Large intestine (tissue), 3 donors: Measurements from ENCODE around the gene PLEKHM3. TPM values are rescaled to one million over a fixed set of nuclear protein-coding genes. Genes with fewer than 3 reads are reported as not detected.
"Not testable (repeated sequence)": the region's sequence is repeated elsewhere in the genome, so short reads cannot be mapped to it uniquely, and the experiment has no call there.

Experiments
- DNase-seq, 2 donors: peaks; one replicate each; pipeline versions ENCODE4 v3.0.0 to v3.0.0-alpha.2; 2013
- H3K27ac ChIP-seq: one replicate; pipeline ENCODE4 v1.5.1; 2013; ENCODE audit warnings: low read length
- H3K27me3 ChIP-seq: 2 replicates; pipeline ENCODE4 v1.6.1; 2013; ENCODE audit warnings: low read length; ENCODE audit not compliant: control insufficient read depth, insufficient read depth
- H3K36me3 ChIP-seq: 2 replicates; pipeline ENCODE4 v1.6.1; 2013; ENCODE audit warnings: low read length; ENCODE audit not compliant: control insufficient read depth, insufficient read depth
- H3K4me1 ChIP-seq: one replicate; pipeline ENCODE4 v1.6.1; 2013; ENCODE audit warnings: low read length; ENCODE audit not compliant: control insufficient read depth, insufficient read depth
- H3K4me3 ChIP-seq: one replicate; pipeline ENCODE4 v1.5.1; 2013; ENCODE audit warnings: low read length
- H3K9me3 ChIP-seq: one replicate; pipeline ENCODE4 v1.6.1; 2013; ENCODE audit warnings: mild to moderate bottlenecking, low read depth, low read length, moderate library complexity; ENCODE audit not compliant: control insufficient read depth
- WGBS: methylation state at CpG from one replicate; pipeline ENCODE4 v1.1.5; 2013; ENCODE audit warnings: low lambda C conversion rate; ENCODE audit not compliant: insufficient coverage; 5-methylcytosine and 5-hydroxymethylcytosine counted together
- polyA plus RNA-seq: library from polyadenylated mRNA; unstranded; fragments of 120-200 nt; gene quantifications from one replicate; pipeline ENCODE4 v1.2.1, GENCODE V29; 2013

The PLEKHM3 gene
- polyA plus RNA-seq, 1 donor = 11.3 TPM

- WGBS = no CpG with 5 or more reads among the region's 4 CpGs
- no peak overlapping the region for H3K4me3 ChIP-seq
- H3K27me3 ChIP-seq = no peaks in the 10 kb centered on the region
- H3K27ac ChIP-seq = no peak overlapping the region
- peaks cover under 1% of the 10 kb centered on the region for H3K4me1 ChIP-seq
- no peaks in the 10 kb centered on the region for H3K36me3 ChIP-seq
- DNase-seq = no peak
- no peaks in the 10 kb centered on the region for H3K9me3 ChIP-seq
Observed at GRCh38 chr2:208037564-208038487, 12.5 kb upstream of the PLEKHM3 start.

- no peak for DNase-seq
- H3K9me3 ChIP-seq = no peaks in the 10 kb centered on the region
- H3K27me3 ChIP-seq = no peaks in the 10 kb centered on the region
- no peak overlapping the region for H3K4me3 ChIP-seq
- no peak overlapping the region for H3K27ac ChIP-seq
- peaks cover 11% of the 10 kb centered on the region for H3K4me1 ChIP-seq
- no peaks in the 10 kb centered on the region for H3K36me3 ChIP-seq
- no CpG with 5 or more reads among the region's 4 CpGs for WGBS
Observed at GRCh38 chr2:208036357-208036756, 11.0 kb upstream of the PLEKHM3 start.

GRCh38 chr2:208034503-208035140 is 9.3 kb upstream of the PLEKHM3 start:
- peak overlapping the region; percentile 85 for H3K27ac ChIP-seq

GRCh38 chr2:208033701-208034502 is 8.6 kb upstream of the PLEKHM3 start:
- Histone ChIP-seq H3K36me3 (no peaks in the 10 kb centered on the region), H3K27me3 (no peaks in the 10 kb centered on the region), H3K27ac (peak overlapping the region; percentile 85), H3K4me1 (peaks cover 19% of the 10 kb centered on the region), H3K9me3 (no peaks in the 10 kb centered on the region), H3K4me3 (no peak overlapping the region)
- whole genome bisulfite sequencing = no CpG with 5 or more reads among the region's 4 CpGs
- DNase-seq = peak; percentile 75 to 80

More at GRCh38 chr2:208034503-208035140, 9.3 kb upstream of the PLEKHM3 start:
- H3K4me1 ChIP-seq = peaks cover 19% of the 10 kb centered on the region
- no peaks in the 10 kb centered on the region for H3K27me3 ChIP-seq
- H3K4me3 ChIP-seq = no peak overlapping the region
- H3K9me3 ChIP-seq = no peaks in the 10 kb centered on the region
- no peaks in the 10 kb centered on the region for H3K36me3 ChIP-seq
- no peak for DNase-seq
- WGBS = 100% methylated on average over 1 of the region's 4 CpGs

- DNase-seq = peak; percentile 71 to 81
- no peak overlapping the region for H3K4me3 ChIP-seq
- no peaks in the 10 kb centered on the region for H3K36me3 ChIP-seq
- WGBS = 85% methylated on average over 2 of the region's 7 CpGs
- H3K9me3 ChIP-seq = no peaks in the 10 kb centered on the region
- H3K27me3 ChIP-seq = no peaks in the 10 kb centered on the region
- H3K4me1 ChIP-seq = peaks cover 19% of the 10 kb centered on the region
- H3K27ac ChIP-seq = peak overlapping the region; percentile 56
Observed at GRCh38 chr2:208031608-208032019, 6.3 kb upstream of the PLEKHM3 start.

- no peak for DNase-seq
- Histone ChIP-seq H3K27ac (peak overlapping the region; percentile 80), H3K4me1 (peaks cover 8% of the 10 kb centered on the region), H3K27me3 (no peaks in the 10 kb centered on the region), H3K36me3 (no peaks in the 10 kb centered on the region), H3K9me3 (peaks cover 3% of the 10 kb centered on the region), H3K4me3 (peak overlapping the region; percentile 81)
- WGBS = 57% methylated on average over 3 of the region's 10 CpGs
Observed at GRCh38 chr2:208025814-208026184, 472 bp upstream of the PLEKHM3 start.

GRCh38 chr2:208024091-208024490 is 1.2 kb downstream of the PLEKHM3 start:
- Histone ChIP-seq H3K27ac (no peak overlapping the region), H3K36me3 (no peaks in the 10 kb centered on the region), H3K9me3 (peaks cover 3% of the 10 kb centered on the region), H3K27me3 (no peaks in the 10 kb centered on the region), H3K4me3 (peak overlapping the region; percentile 81), H3K4me1 (peaks cover 5% of the 10 kb centered on the region)
- no CpG with 5 or more reads among the region's 3 CpGs for WGBS
- DNase-seq = no peak

GRCh38 chr2:208020253-208020652 is 5.1 kb downstream of the PLEKHM3 start:
- Histone ChIP-seq H3K27me3 (no peaks in the 10 kb centered on the region), H3K27ac (no peak overlapping the region), H3K4me1 (peaks cover 13% of the 10 kb centered on the region), H3K4me3 (no peak overlapping the region), H3K36me3 (no peaks in the 10 kb centered on the region), H3K9me3 (peaks cover under 1% of the 10 kb centered on the region)
- no peak for DNase-seq
- WGBS = 80% methylated on average over 2 of the region's 2 CpGs

GRCh38 chr2:208018124-208018712 is 7.1 kb downstream of the PLEKHM3 start:
- Histone ChIP-seq H3K4me1 (peaks cover 33% of the 10 kb centered on the region), H3K27ac (peak overlapping the region; percentile 59)
- H3K4me3 ChIP-seq, H3K9me3 ChIP-seq, H3K27me3 ChIP-seq, H3K36me3 ChIP-seq: not testable (repeated sequence)
- 100% methylated on average over 1 of the region's 5 CpGs for WGBS
- DNase-seq = peak in 1 of 2 donors; percentile 31

GRCh38 chr2:208017721-208018120 is 7.6 kb downstream of the PLEKHM3 start:
- Histone ChIP-seq H3K36me3 (no peaks in the 10 kb centered on the region), H3K27ac (peak overlapping the region; percentile 59), H3K27me3 (no peaks in the 10 kb centered on the region), H3K9me3 (no peaks in the 10 kb centered on the region), H3K4me1 (peaks cover 37% of the 10 kb centered on the region), H3K4me3 (no peak overlapping the region)
- no CpG with 5 or more reads among the region's 5 CpGs for WGBS
- peak in 1 of 2 donors; percentile 28 for DNase-seq
